ENCODE data around the gene TSHZ2. TPM values are rescaled to one million over a fixed set of nuclear protein-coding genes. Genes with fewer than 3 reads are reported as not detected.

TSHZ2 gene
- total and polyA plus RNA-seq, 2 of the 4 experiments (the other 2 are of a cell fraction) = under 0.01 to 0.02 TPM

- Histone ChIP-seq H2BK5ac (ENCODE audit: low read depth, low read length, poor library complexity, severe bottlenecking) (no peak overlapping the region), H3K23ac (ENCODE audit: low read depth, low read length) (no peak overlapping the region), H3K14ac (replicated peaks; ENCODE audit: low read depth, low read length) (no peak overlapping the region), H3K4me1 (ENCODE audit: control insufficient read depth, insufficient read depth, low read length) (no peaks in the 10 kb centered on the region), H3K18ac (ENCODE audit: low read depth, low read length) (no peak overlapping the region), H3K9me1 (ENCODE audit: insufficient read depth, low read length) (no peaks in the 10 kb centered on the region), H2BK15ac (ENCODE audit: low read depth, low read length) (no peak overlapping the region), H2AFZ (replicated peaks; ENCODE audit: low read length, poor library complexity) (no peak overlapping the region), H4K91ac (ENCODE audit: insufficient read depth, low read depth, low read length) (no peak overlapping the region), H3K27me3 (ENCODE audit: control insufficient read depth, insufficient read depth, low read length) (no peaks in the 10 kb centered on the region; the same call in 1 of the 2 replicates), H3K4me2 (ENCODE audit: low read depth, low read length) (no peak overlapping the region), H3K56ac (ENCODE audit: extremely low read depth, insufficient read depth, low read length) (no peak overlapping the region), H3K9me3 (ENCODE audit: control insufficient read depth, insufficient read depth, low read length) (no peaks in the 10 kb centered on the region), H2BK120ac (ENCODE audit: low read depth, low read length) (no peak overlapping the region), H3K79me1 (ENCODE audit: low read depth in 1 of 2, low read length in 2 of 2) (no peaks in the 10 kb centered on the region), H4K8ac (ENCODE audit: low read depth in 2 of 2, low read length in 2 of 2) (no peak overlapping the region), H2AK5ac (ENCODE audit: low read depth, low read length) (no peak overlapping the region), H2BK20ac (ENCODE audit: low read depth, low read length) (no peak overlapping the region), H3K9ac (ENCODE audit: low read depth, low read length) (no peak overlapping the region), H3K27ac (ENCODE audit: insufficient read depth, low read length) (no peak overlapping the region), H4K20me1 (ENCODE audit: insufficient read depth, low read length) (no peaks in the 10 kb centered on the region), H3K36me3 (ENCODE audit: control insufficient read depth, insufficient read depth, low read length) (no peaks in the 10 kb centered on the region), H4K5ac (ENCODE audit: low read depth, low read length) (no peak overlapping the region), H3K4me3 (ENCODE audit: insufficient read depth, low read depth, low read length) (no peak overlapping the region), H2AK9ac (replicated peaks; ENCODE audit: low read depth, low read length, poor library complexity) (no peak overlapping the region), H3K4ac (ENCODE audit: low read depth, low read length) (no peak overlapping the region)
- CTCF ChIA-PET = no interaction called here
- in situ Hi-C loops (cut with MboI; ENCODE audit: low sequenced_read_pairs) = no loop called here
- TF ChIP-seq NFE2L2 (IDR thresholded peaks at IDR 0.05; ENCODE audit: low read depth, low read length) = no peak
- TF ChIP-seq CHD1 (IDR thresholded peaks at IDR 0.05; ENCODE audit: low read depth, low read length) = no peak
- TF ChIP-seq CEBPB (IDR thresholded peaks at IDR 0.05; ENCODE audit: low read depth, low read length) = no peak
- no peak for TF ChIP-seq RCOR1 (IDR thresholded peaks at IDR 0.05; ENCODE audit: insufficient replicate concordance, low read length)
- TF ChIP-seq MAZ (IDR thresholded peaks at IDR 0.05; ENCODE audit: borderline replicate concordance, low read depth, low read length) = no peak
- no peak for TF ChIP-seq MAFK (IDR thresholded peaks at IDR 0.05; ENCODE audit: low read depth, low read length)
- TF ChIP-seq FOS (IDR thresholded peaks at IDR 0.05; ENCODE audit: low read depth, low read length) = no peak
- TF ChIP-seq, protein P1, sequence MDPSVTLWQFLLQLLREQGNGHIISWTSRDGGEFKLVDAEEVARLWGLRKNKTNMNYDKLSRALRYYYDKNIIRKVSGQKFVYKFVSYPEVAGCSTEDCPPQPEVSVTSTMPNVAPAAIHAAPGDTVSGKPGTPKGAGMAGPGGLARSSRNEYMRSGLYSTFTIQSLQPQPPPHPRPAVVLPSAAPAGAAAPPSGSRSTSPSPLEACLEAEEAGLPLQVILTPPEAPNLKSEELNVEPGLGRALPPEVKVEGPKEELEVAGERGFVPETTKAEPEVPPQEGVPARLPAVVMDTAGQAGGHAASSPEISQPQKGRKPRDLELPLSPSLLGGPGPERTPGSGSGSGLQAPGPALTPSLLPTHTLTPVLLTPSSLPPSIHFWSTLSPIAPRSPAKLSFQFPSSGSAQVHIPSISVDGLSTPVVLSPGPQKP (IDR thresholded peaks at IDR 0.05; ENCODE audit: borderline replicate concordance, low read depth, low read length) = no peak
- no peak for TF ChIP-seq SMC3 (IDR thresholded peaks at IDR 0.05; ENCODE audit: low read depth, low read length)
- no peak for TF ChIP-seq USF2 (IDR thresholded peaks at IDR 0.05; ENCODE audit: low read depth, low read length)
- TF ChIP-seq POLR2A (IDR thresholded peaks at IDR 0.05; ENCODE audit: low read depth, low read length) = no peak
- TF ChIP-seq MXI1 (IDR thresholded peaks at IDR 0.05; ENCODE audit: borderline replicate concordance, low read depth, low read length) = no peak
- no peak for TF ChIP-seq BHLHE40 (IDR thresholded peaks at IDR 0.05; ENCODE audit: low read depth, low read length)
- TF ChIP-seq RFX5 (IDR thresholded peaks at IDR 0.05; ENCODE audit: low read depth, low read length) = no peak
- TF ChIP-seq RAD21 (IDR thresholded peaks at IDR 0.05; ENCODE audit: low read length) = no peak
- 80% methylated on average over 2 of the region's 4 CpGs; no CpG with 5 or more reads in 1 of the 2 experiments for WGBS, 2 experiments (ENCODE audit: extremely low coverage in 2 of 2, insufficient read length in 1 of 2)
- BruUV-seq (replicated peaks) = no TSS peak
- POLR2A ChIA-PET (ENCODE audit: unreplicated experiment) = no interaction called here
- ATAC-seq (ENCODE audit: low read depth) = no peak
- dilution Hi-C loops (cut with HindIII; ENCODE audit: low sequenced_read_pairs, unreplicated experiment) = no loop called here
- DNase-seq = no peak
- intact Hi-C loops (cut with micrococcal nuclease) = no loop called here
Measured at GRCh38 chr20:53402233-53403005, 430.3 kb downstream of the TSHZ2 start.

Data from IMR-90 (cell line).